Lung (tissue), 12 donors: ENCODE data around the gene ACAP1. TPM values are rescaled to one million over a fixed set of nuclear protein-coding genes. Genes with fewer than 3 reads are reported as not detected.

Experiments used
- ATAC-seq: fragments of 200-7000 bp; cut with Tn5 transposase; one replicate; pipeline ENCODE4 v1.9.1; 2020; ENCODE audit warnings: moderate number of reproducible peaks; ENCODE audit not compliant: insufficient read depth, low FRiP score
- DNase-seq, 3 donors: peaks; one replicate each; pipeline ENCODE4 v3.0.0-alpha.2; 2013 to 2017
- H3K27ac ChIP-seq, 2 donors: one replicate each; pipeline ENCODE4 v1.5.1; 2013; ENCODE audit warnings: mild to moderate bottlenecking in 2 of 2, moderate library complexity in 2 of 2, control low read depth in 1 of 2, inconsistent platforms in 1 of 2, low read depth in 1 of 2, low read length in 1 of 2
- H3K27me3 ChIP-seq, 3 donors: one replicate each; pipeline ENCODE4 v1.5.1; 2013; ENCODE audit warnings: low read length in 2 of 3; ENCODE audit not compliant: control insufficient read depth in 3 of 3, insufficient read depth in 3 of 3
- H3K36me3 ChIP-seq, 4 donors: one replicate each; pipeline ENCODE4 v1.5.1; 2013; ENCODE audit warnings: low read length in 4 of 4, mild to moderate bottlenecking in 1 of 4, moderate library complexity in 1 of 4; ENCODE audit not compliant: control insufficient read depth in 4 of 4, insufficient read depth in 4 of 4
- H3K4me1 ChIP-seq, 5 donors: one replicate each; pipeline ENCODE4 v1.5.1; 2013; ENCODE audit warnings: low read length in 5 of 5, mild to moderate bottlenecking in 2 of 5, moderate library complexity in 1 of 5; ENCODE audit not compliant: control insufficient read depth in 5 of 5, insufficient read depth in 5 of 5
- H3K4me3 ChIP-seq: one replicate; pipeline ENCODE4 v1.5.1; 2013; ENCODE audit warnings: mild to moderate bottlenecking, control low read depth, moderate library complexity
- H3K9ac ChIP-seq, 2 donors: one replicate each; pipeline ENCODE4 v1.5.1; 2013; ENCODE audit warnings: low read length in 2 of 2, control low read depth in 1 of 2; ENCODE audit not compliant: insufficient read depth in 1 of 2
- H3K9me3 ChIP-seq, 4 donors: one replicate each; pipeline ENCODE4 v1.5.1; 2013; ENCODE audit warnings: low read length in 3 of 4, mild to moderate bottlenecking in 1 of 4, moderate library complexity in 1 of 4; ENCODE audit not compliant: control insufficient read depth in 4 of 4, insufficient read depth in 3 of 4
- CTCF ChIP-seq: IDR thresholded peaks from 2 replicates; pipeline ENCODE4 v1.5.1; 2012; ENCODE audit warnings: mild to moderate bottlenecking; ENCODE audit errors: control extremely low read depth, extremely low read depth
- WGBS, 2 donors: extraction: QIAGEN DNeasy Blood & Tissue Kit; methylation state at CpG; one replicate each; pipeline ENCODE4 v1.1.7; 2013; 5-methylcytosine and 5-hydroxymethylcytosine counted together
- polyA plus RNA-seq, 2 donors: library from polyadenylated mRNA; stranded (reverse); fragments of 200-250 nt; gene quantifications; one replicate each; pipeline ENCODE4 v1.2.1, GENCODE V29; 2013
- total RNA-seq, 2 donors: library from RNA; depleted of rRNA in 1 of 2; stranded (reverse); fragments of >200 nt in 1 of 2; gene quantifications; one replicate each; pipeline ENCODE4 v1.2.1, GENCODE V29; 2014 to 2021
- donor health status: control.
- donor health status: control.
- donor health status: Bipolar disorder and iron deficiency.
- donor health status: healthy.
- donor health status: DM: yes; HTN: yes; CAD: no.

The ACAP1 gene
- total and polyA plus RNA-seq, 4 donors = 9.2 to 39.4 (median 22.1) TPM

- no peak overlapping the region for H3K27ac ChIP-seq
Observed at GRCh38 chr17:7322520-7323194, 13.7 kb upstream of the ACAP1 start.

GRCh38 chr17:7323731-7324437 is 12.4 kb upstream of the ACAP1 start:
- no peak for ATAC-seq
- Histone ChIP-seq H3K36me3 (peaks cover 12 to 56% (median 29%) of the 10 kb centered on the region in 4 donors), H3K9ac (no peak overlapping the region), H3K27me3 (no peaks in the 10 kb centered on the region), H3K4me1 (peaks cover 0 to 13% (median 2%) of the 10 kb centered on the region in 5 donors), H3K9me3 (no peaks in the 10 kb centered on the region), H3K4me3 (no peak overlapping the region), H3K27ac (no peak overlapping the region)
- 68 to 73% methylated on average over 39 of the region's 39 CpGs for WGBS, 2 donors
- TF ChIP-seq CTCF = peak; percentile 30
- DNase-seq = peak in 2 of 3 donors; percentile 32 to 59

More at GRCh38 chr17:7322520-7323194, 13.7 kb upstream of the ACAP1 start:
- H3K9me3 ChIP-seq = no peaks in the 10 kb centered on the region
- ATAC-seq (no peak), DNase-seq (no peak)
- H3K27me3 ChIP-seq = no peaks in the 10 kb centered on the region
- no peak overlapping the region for H3K9ac ChIP-seq
- no peak for TF ChIP-seq CTCF
- H3K36me3 ChIP-seq = peaks cover 12 to 68% (median 31%) of the 10 kb centered on the region in 4 donors
- H3K4me1 ChIP-seq = peaks cover 0 to 2% (median 0%) of the 10 kb centered on the region in 5 donors
- no peak overlapping the region for H3K4me3 ChIP-seq
- 94 to 96% methylated on average over 22 of the region's 22 CpGs for WGBS, 2 donors

- no peaks in the 10 kb centered on the region for H3K9me3 ChIP-seq
- no peak overlapping the region for H3K9ac ChIP-seq
- no peak overlapping the region for H3K4me3 ChIP-seq
- DNase-seq (no peak), ATAC-seq (no peak)
- no peak overlapping the region for H3K27ac ChIP-seq
- TF ChIP-seq CTCF = no peak
- H3K4me1 ChIP-seq = peaks cover 0 to 13% (median 2%) of the 10 kb centered on the region in 5 donors
- H3K27me3 ChIP-seq = no peaks in the 10 kb centered on the region
- H3K36me3 ChIP-seq = peaks cover 12 to 54% (median 27%) of the 10 kb centered on the region in 4 donors
- 84 to 92% methylated on average over 3 of the region's 3 CpGs for WGBS, 2 donors
Observed at GRCh38 chr17:7324438-7324779, 11.9 kb upstream of the ACAP1 start.
